GM18526 (cell line): ENCODE data around the gene ENTR1.

Source experiments
- POLR2A ChIP-seq: IDR thresholded peaks from 3 replicates; pipeline ENCODE4 v1.6.1; 2011; ENCODE audit not compliant: insufficient read length; ENCODE audit errors: extremely low read depth

ENTR1 gene

GRCh38 chr9:136431782-136432350 lies 21.5 kb upstream of the ENTR1 start:
- no peak for TF ChIP-seq POLR2A

GRCh38 chr9:136430588-136431234 lies 20.3 kb upstream of the ENTR1 start:
- no peak for TF ChIP-seq POLR2A

GRCh38 chr9:136429683-136430491 lies 19.5 kb upstream of the ENTR1 start:
- no peak for TF ChIP-seq POLR2A

GRCh38 chr9:136429075-136429628 lies 18.7 kb upstream of the ENTR1 start:
- no peak for TF ChIP-seq POLR2A

GRCh38 chr9:136426787-136427186 lies 16.4 kb upstream of the ENTR1 start:
- TF ChIP-seq POLR2A, result no peak

GRCh38 chr9:136424750-136425362 lies 14.4 kb upstream of the ENTR1 start:
- no peak for TF ChIP-seq POLR2A

GRCh38 chr9:136423432-136424146 lies 13.2 kb upstream of the ENTR1 start:
- no peak for TF ChIP-seq POLR2A

- no peak for TF ChIP-seq POLR2A
These were observed 12.5 kb upstream of the ENTR1 start for GRCh38 chr9:136422876-136423275.

GRCh38 chr9:136421791-136422190 lies 11.4 kb upstream of the ENTR1 start:
- TF ChIP-seq POLR2A, result no peak

- no peak for TF ChIP-seq POLR2A
These were observed 8.6 kb upstream of the ENTR1 start for GRCh38 chr9:136419092-136419420.

- TF ChIP-seq POLR2A, result no peak
These were observed 8.0 kb upstream of the ENTR1 start for GRCh38 chr9:136418182-136419091.

GRCh38 chr9:136416914-136417313 lies 6.5 kb upstream of the ENTR1 start:
- no peak for TF ChIP-seq POLR2A

GRCh38 chr9:136416427-136416826 lies 6.0 kb upstream of the ENTR1 start:
- no peak for TF ChIP-seq POLR2A

- no peak for TF ChIP-seq POLR2A
These were observed 2.5 kb upstream of the ENTR1 start for GRCh38 chr9:136412962-136413361.

GRCh38 chr9:136411378-136411777 lies 964 bp upstream of the ENTR1 start:
- TF ChIP-seq POLR2A, result no peak
